ENCODE results near the gene DNAH12.
"Not testable (repeated sequence)": the region's sequence is repeated elsewhere in the genome, so short reads cannot be mapped to it uniquely, and the experiment has no call there.

The DNAH12 gene

DNA sequence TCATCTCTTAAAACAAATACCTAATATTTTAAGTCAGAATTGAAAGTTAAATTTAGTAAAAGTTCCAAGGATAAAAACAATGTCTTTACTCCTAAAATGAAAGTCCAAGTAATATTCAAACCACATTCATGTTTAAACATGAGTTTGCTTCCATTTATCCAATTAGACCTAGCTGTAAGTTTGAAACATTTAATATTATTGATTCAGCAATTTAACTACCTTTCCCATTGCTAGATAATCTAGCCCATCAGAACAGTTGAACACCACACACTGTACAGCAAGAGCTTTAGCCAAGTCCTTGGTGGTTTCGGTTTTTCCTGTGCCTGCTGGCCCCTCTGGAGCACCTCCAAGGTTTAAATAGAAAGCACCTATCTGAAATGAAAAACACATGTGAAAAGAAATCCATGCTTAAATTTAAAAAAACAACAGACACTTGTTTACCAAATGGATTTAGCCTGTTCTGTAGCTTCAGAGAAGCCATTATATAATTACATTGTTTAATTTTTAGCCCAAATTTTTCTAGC lies 97.8 kb downstream of the DNAH12 start:
- no peak overlapping the region for H3K4me3 ChIP-seq (ENCODE audit: low read depth, low read length)
- TF ChIP-seq, protein P1, sequence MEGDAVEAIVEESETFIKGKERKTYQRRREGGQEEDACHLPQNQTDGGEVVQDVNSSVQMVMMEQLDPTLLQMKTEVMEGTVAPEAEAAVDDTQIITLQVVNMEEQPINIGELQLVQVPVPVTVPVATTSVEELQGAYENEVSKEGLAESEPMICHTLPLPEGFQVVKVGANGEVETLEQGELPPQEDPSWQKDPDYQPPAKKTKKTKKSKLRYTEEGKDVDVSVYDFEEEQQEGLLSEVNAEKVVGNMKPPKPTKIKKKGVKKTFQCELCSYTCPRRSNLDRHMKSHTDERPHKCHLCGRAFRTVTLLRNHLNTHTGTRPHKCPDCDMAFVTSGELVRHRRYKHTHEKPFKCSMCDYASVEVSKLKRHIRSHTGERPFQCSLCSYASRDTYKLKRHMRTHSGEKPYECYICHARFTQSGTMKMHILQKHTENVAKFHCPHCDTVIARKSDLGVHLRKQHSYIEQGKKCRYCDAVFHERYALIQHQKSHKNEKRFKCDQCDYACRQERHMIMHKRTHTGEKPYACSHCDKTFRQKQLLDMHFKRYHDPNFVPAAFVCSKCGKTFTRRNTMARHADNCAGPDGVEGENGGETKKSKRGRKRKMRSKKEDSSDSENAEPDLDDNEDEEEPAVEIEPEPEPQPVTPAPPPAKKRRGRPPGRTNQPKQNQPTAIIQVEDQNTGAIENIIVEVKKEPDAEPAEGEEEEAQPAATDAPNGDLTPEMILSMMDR (IDR thresholded peaks at IDR 0.05; ENCODE audit: borderline replicate concordance, insufficient read depth, low read depth, low read length), result no peak

DNA sequence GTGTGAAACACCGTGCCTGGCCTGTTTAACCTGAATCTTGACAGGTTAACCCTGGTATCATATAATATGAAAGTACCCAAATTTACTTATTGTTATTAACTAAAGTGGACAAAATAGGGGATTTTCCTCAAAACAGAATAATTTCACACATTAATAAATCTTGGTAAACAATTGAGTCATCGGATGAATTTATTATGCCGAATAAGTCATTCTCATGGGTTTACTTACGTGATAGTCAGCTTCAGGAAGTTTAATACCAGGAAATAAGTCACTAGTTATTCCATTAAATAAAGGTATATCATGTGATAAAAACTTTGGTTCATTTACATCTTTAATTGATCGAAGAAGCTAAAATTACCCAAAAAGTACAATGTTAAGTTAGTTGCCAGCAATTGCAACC lies 99.7 kb downstream of the DNAH12 start:
- TF ChIP-seq, protein P1 (IDR thresholded peaks at IDR 0.05; ENCODE audit: borderline replicate concordance, insufficient read depth, low read depth, low read length), result no peak
- no peak overlapping the region for H3K4me3 ChIP-seq (ENCODE audit: low read depth, low read length)

DNA sequence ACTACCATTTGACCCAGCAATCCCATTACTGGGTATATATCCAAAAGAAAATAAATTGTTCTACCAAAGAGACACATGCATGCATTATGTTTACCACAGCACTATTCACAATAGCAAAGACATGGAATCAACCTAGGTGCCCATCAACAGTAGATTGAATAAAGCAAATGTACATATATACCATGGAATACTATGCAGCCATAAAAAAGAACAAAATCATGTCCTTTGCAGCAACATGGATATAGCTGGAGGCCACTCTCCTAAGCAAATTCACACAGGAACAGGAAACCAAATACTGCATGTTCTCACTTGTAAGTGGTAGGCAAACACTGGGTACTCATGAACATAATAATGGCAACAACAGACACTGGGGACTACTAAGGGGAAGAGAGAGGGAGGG lies 104.0 kb downstream of the DNAH12 start:
- H3K4me3 ChIP-seq (ENCODE audit: low read depth, low read length), result not testable (repeated sequence)

DNA sequence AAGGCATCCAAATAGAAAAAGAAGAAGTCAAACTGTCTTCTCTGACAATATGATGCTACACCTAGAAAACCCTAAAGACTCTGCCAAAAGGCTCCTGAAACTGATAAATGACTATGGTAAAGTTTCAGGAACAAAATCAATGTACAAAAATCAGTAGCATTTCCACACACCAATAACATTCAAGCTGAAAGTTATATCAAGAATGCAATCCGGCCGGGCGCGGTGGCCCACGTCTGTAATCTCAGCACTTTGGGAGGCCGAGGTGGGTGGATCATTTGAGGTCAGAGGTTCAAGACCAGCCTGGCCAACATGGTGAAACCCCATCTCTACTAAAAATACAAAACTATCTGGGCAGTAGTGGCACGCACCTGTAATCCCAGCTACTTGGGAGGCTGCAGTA lies 105.7 kb downstream of the DNAH12 start:
- H3K4me3 ChIP-seq (ENCODE audit: low read depth, low read length), result not testable (repeated sequence)

DNA sequence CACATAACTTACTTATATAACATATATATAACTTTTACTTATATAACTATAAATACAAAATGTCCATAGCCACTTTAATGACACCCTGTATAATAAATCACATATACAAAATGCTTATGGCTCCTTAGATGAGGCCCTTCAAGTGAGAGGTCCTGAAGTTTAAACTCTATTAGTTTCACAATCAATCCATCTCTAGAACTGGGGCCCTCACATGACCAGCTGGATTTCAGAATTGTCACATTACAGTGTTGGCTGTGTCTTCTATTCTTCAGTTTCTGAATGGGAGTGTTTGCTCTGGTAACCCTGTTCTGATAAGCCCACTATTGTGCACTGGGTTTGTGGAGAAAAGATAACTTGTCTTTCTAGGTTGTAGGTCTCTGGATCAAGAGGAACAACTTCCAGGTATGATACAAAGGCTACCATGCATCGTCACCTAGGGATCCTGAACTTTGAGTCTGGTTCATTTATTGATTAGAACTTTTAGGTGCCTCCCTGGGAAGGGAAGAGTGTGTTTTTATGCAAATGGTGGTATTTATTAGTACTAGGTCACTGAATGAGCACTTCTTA lies 107.9 kb downstream of the DNAH12 start:
- no peak overlapping the region for H3K4me3 ChIP-seq (ENCODE audit: low read depth, low read length)
- TF ChIP-seq, protein P1 (IDR thresholded peaks at IDR 0.05; ENCODE audit: borderline replicate concordance, insufficient read depth, low read depth, low read length), result no peak

DNA sequence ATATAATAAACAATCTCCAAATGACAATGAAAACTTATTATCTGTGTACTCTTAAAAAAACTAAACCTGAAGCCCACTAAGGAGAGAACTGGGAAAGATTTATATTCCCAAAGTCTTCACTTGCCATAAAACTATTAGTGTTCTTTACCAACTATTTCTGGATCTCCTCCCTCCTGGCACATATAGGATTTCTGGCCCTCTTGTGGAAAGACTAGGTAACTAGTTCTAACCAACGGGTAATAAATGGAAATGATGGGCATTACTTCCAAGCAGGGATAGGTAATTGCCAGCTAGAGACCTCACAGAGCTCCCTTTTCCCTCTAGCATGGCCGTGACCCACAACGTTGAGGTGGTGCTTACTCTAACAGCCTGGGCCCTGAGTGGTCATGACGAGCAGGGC lies 110.1 kb downstream of the DNAH12 start:
- TF ChIP-seq, protein P1 (IDR thresholded peaks at IDR 0.05; ENCODE audit: borderline replicate concordance, insufficient read depth, low read depth, low read length), result peak; percentile 29; the same call in 1 of the 2 replicates
- no peak overlapping the region for H3K4me3 ChIP-seq (ENCODE audit: low read depth, low read length)

DNA sequence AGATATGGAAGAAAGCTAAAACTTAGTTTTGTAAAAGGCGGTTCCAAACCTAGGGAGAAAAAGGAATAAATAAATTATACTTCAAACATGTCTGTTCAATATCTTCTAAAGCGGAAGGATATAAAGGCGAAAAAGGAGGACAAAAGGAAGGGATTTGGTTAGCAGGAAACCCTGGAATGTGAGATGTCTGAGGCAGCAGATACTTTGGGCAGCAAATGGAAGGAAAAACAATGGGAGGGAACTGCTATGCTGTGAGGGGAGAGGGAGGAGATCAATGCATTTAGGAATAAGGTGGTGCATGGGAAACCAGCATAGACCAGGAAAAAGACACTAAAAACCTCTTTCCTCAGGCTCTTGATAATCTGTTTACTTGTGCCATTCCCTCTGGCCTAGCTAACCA lies 120.8 kb downstream of the DNAH12 start:
- TF ChIP-seq, protein P1 (IDR thresholded peaks at IDR 0.05; ENCODE audit: borderline replicate concordance, insufficient read depth, low read depth, low read length), result no peak
- H3K4me3 ChIP-seq (ENCODE audit: low read depth, low read length), result no peak overlapping the region

DNA sequence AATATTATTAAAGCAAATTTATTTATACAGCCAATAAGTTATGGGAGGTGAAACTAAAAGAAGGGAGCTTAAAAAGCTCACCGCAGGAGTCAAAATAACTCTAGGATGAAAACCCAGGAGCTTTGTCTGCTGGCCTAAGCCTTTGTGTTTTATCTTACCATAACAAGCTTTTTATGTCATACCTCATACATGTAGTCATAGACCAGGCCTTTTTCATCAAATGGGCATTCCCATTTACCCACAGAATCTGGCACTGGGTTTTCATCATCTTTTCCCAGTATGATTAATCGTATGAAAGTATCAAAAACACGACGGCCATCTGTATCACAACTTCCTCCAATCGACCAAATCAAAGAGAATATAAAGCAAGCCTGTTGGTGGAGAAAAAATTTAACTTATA lies 122.8 kb downstream of the DNAH12 start:
- TF ChIP-seq, protein P1 (IDR thresholded peaks at IDR 0.05; ENCODE audit: borderline replicate concordance, insufficient read depth, low read depth, low read length), result no peak
- no peak overlapping the region for H3K4me3 ChIP-seq (ENCODE audit: low read depth, low read length)

Measured in GM12875 (cell line).